Epithelial cell of proximal tubule (primary cell): Measurements from ENCODE around the gene AFF1. TPM values are rescaled to one million over a fixed set of nuclear protein-coding genes. Genes with fewer than 3 reads are reported as not detected.
A peak's percentile ranks its signal among the peaks of the same experiment; 100 is the strongest.

Experiments
- DNase-seq: peaks from one replicate; pipeline ENCODE4 v3.0.0-alpha.2; 2011; ENCODE audit warnings: low read depth
- H3K4me3 ChIP-seq: 2 replicates; pipeline ENCODE4 v1.5.1; 2011; ENCODE audit warnings: low read depth, mild to moderate bottlenecking, low read length
- CTCF ChIP-seq: conservative IDR thresholded peaks from 2 replicates; pipeline ENCODE4 v1.5.1; 2012; ENCODE audit warnings: low read depth, mild to moderate bottlenecking, low read length
- total RNA-seq: library from RNA; depleted of rRNA; stranded (reverse); fragments of >200 nt; gene quantifications from 2 replicates; pipeline ENCODE4 v1.2.3, GENCODE V29; 2015

AFF1 gene
- total RNA-seq, 1 donor from 2014 or later: 12.5 TPM

DNA sequence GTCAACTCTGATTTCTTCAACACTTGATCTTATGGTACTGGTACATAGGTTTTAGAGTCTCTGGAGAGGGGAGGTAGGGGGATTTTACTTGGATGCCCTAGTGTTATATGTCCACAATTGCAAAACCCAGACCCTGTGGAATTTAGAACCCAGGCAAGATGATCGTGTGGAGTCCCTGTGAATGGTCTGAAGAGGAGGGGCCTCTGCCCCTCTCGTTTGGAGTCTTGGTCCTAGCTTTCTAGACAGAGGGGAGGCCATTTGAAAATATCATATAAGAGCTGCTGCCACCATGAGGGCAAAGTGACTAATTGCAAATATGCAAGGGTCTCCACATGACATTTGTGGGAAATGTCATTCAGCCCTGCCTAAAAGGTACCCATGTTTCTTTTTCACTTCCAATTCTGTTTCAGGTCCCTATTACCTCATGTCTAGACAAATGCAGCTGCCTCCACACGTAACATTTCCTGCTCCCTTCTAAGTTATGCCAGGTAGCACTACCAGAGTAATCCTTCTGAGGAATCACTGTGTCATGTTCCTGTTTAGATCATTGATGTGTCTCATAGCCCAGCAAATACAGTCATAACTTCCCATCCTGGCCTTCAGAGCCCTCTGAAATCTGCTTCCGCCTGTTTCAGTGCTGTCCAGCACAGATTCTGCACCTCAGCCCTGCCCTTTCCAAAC is 158.8 kb downstream of the AFF1 start:
- no peak for DNase-seq
- H3K4me3 ChIP-seq: no peak overlapping the region
- TF ChIP-seq CTCF: peak; percentile 59

GRCh38 chr4:87097075-87097474 is 162.3 kb downstream of the AFF1 start:
- TF ChIP-seq CTCF: no peak

GRCh38 chr4:87100168-87100567 is 165.4 kb downstream of the AFF1 start:
- DNase-seq: no peak
- H3K4me3 ChIP-seq: no peak overlapping the region
- no peak for TF ChIP-seq CTCF

More at GRCh38 chr4:87097075-87097474, 162.3 kb downstream of the AFF1 start:
- H3K4me3 ChIP-seq: no peak overlapping the region
- no peak for DNase-seq

DNA sequence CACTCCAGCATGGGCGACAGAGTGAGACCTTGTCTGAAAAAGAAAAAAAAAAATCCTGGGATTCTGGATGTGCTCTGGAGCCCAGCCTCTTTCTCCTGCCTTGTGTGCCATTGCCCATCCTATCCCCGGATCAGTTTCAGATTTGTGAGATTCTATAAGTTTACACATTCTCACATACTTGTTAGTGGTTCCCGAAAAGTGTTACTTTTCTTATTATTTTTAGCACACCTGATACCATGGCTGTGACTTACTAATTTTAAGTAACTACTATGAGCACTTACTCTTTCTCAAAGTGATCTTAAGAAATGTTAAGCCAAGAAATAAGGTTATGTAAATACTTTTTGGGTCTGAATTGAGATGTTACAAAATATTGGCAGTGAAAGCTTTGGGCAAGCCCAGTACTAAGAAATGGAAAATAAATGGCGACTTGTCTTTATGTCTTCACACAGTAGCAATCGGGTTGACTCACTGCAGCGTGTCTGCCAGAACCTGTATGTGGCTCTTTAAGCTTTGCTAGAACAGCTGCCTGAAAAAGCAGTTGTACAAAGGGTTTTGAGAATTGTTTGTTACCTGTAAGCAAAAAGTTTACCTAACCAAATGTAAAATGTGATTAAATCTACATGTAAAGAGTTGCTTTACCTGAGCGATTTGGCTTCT is 166.9 kb downstream of the AFF1 start:
- no peak for DNase-seq
- H3K4me3 ChIP-seq: no peak overlapping the region
- TF ChIP-seq CTCF: no peak

DNA sequence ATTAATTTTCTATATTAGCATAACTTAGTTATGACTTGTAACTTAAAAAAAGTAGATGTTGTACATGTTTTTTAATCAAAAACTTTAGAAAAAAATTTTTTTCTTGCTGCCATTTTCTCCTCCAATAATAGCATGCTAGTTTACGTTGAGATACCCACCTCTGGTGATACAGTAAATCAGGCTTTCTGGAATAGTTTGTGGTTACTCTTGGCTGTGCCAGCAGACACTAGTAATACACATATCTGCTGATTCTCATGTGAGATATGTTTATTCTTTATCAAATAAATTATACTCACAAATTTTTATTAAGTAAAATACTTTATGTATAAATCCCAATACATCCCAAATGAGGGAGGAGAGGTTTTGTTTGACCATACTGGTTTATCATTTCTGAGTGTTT is 168.3 kb downstream of the AFF1 start:
- no peak for DNase-seq
- H3K4me3 ChIP-seq: no peak overlapping the region
- TF ChIP-seq CTCF: no peak

DNA sequence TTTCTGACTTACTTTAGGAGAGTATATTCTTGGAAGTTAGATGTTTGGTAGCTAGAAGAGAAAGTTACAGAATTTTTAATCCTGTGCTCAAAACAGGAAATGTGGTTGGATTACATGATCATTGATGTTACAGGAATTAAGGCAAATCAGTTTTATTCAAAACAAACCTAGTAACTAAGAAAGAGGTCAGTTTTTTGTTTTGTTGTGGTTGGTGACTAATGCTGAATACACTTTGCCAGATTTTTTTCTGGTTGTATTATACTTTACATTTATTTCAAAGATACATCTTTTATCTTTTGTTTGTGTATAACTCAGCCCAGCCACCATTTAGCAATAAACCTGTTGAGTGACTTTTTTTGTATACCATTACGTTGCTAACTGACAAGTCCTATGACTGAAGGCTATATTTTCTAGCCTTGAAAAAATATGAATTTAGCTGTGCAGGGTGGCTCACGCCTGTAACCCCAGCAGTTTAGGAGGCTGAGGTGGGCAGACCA is 168.9 kb downstream of the AFF1 start:
- no peak overlapping the region for H3K4me3 ChIP-seq
- DNase-seq: no peak

More for the DNA sequence above, 168.9 kb downstream of the AFF1 start:
- no peak for TF ChIP-seq CTCF
